Hindlimb muscle (tissue), 1 donor: ENCODE data around the gene URB1. TPM values are rescaled to one million over a fixed set of nuclear protein-coding genes. Genes with fewer than 3 reads are reported as not detected.
A peak's percentile ranks its signal among the peaks of the same experiment; 100 is the strongest.
"Not testable (repeated sequence)": the region's sequence is repeated elsewhere in the genome, so short reads cannot be mapped to it uniquely, and the experiment has no call there.

Source experiments
- DNase-seq: peaks from one replicate; pipeline ENCODE4 v3.0.0-alpha.2; 2013
- polyA plus RNA-seq: library from polyadenylated mRNA; unstranded; fragments of 120-200 nt; gene quantifications from one replicate; pipeline ENCODE4 v1.2.1, GENCODE V29; 2013; ENCODE audit not compliant: insufficient read length

URB1 gene
- polyA plus RNA-seq, 1 donor: 13.8 TPM

DNA sequence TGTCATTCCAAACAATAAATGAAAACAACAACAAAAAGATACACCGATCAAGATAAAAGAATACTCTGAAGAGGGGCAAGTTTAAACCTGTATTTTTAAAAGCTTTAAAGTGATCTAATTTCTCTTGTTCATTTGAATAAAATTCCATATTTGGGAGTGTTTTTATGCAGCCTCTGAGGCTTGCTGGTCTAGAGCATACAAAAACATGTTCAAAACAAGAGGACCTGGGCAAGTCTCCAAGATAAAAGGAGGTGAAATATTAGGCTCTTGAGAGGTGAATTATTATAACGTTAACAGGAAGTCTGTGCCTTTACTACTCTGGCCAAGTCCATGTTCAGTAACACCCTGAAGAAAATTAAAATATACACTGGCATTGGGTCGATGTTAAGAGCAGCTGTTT is 20.1 kb downstream of the URB1 start:
- DNase-seq: no peak

DNA sequence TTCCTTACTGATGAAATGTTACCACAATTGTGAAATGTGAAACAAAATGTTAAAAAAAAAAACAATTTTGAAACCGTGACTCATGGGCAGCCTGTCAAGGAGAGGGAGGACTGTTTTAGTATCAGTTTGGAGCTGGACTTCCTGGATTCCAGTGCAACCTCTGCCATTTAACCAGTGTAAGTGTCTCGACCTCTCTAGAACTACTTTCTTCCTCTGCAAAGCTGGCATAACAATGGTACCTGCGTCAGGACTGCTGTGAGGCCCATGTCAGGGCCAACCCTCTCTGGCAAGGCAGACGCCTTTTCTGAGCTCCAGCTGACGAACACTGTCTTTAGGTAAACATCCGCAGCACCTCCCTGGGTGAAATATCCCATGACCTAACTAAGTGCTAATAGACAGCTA is 20.9 kb downstream of the URB1 start:
- no peak for DNase-seq

DNA sequence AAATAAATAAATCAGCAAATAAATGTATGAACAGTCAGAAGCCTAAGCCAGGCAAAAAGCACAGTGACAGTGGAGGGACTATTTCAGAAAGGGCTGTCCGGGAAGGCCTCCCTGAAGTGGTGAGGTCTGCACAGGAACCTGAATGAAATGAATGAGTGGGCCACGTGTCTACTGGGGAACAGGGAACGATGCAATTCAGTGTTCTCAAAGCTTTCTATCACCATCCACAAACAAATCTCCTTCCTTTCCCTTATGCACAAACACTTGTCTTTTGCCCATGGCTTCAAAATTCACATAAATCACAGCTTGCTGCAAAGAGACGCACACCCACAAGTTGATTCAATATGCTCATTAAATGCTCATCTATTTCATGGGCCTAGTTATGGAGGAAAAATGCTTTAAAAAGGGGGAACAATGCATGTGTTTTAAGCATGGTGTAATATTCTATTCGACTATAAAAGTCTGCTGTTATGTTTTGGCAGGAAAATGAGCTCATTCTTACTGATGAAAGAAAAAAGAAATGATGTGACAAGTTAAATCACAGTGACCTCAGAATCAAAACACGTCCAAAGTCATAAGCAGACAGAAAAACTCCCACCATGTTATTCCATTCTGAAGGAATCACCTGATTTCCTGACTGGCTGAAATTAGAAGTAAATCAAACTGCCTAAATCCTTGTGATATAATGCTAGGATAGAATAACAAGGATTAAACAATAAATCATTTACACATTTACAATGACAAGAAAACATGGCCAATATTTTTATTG is 21.6 kb downstream of the URB1 start:
- no peak for DNase-seq

DNA sequence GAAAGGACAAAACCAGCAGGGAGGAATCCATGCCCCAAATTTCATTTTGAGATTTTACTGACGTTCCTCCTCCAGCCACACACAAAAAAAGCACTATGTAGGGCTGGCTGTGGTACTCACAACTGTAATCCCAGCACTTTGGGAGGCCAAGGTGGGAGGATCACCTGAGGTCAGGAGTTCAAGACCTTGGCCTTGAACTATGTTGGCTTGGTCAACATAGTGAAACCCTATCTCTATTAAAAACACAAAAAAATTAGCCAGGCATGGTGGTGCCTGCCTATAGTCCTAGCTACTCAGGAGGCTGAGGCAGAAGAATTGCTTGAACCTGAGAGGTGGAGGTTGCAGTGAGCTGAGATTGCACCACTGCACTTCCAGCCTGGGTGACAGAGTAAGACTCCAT is 23.9 kb downstream of the URB1 start:
- DNase-seq: not testable (repeated sequence)

DNA sequence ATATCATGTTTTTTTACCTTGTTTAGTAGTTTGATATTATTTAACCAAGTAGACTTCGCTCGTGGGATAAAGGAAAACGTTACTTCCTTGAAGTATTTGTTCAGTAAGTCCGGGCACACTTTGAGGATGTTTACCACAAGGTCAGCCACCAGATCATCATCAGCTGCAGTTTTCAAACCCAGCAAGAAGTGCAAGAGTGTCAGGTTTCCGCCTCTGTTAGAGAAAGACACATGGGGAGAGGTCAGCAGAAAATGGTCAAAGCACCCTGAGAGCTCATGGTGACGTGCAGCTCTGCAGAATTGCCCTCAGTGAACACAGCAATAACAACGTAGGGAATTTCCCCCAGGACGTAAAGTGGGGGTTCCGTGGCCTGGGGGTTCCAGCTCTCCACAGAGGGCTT is 24.4 kb downstream of the URB1 start:
- no peak for DNase-seq

DNA sequence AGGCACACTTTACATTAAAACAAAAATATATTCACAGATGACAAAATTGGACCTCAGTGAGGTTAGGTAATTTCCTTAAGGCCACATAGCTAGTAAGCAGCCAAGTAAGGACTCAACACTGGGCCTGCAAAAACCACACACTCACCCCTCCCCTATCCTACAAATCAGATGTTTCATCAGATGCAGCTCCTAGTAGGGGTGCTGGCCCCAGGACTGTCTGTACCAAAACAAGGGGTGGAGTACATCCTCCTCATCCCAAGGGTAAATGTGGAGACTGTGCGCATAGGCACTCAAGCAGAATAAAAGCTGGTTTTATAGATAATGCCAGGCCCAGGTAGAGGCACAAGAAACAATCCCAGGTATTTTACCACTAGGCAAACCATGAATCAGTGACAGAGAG is 25.7 kb downstream of the URB1 start:
- no peak for DNase-seq

DNA sequence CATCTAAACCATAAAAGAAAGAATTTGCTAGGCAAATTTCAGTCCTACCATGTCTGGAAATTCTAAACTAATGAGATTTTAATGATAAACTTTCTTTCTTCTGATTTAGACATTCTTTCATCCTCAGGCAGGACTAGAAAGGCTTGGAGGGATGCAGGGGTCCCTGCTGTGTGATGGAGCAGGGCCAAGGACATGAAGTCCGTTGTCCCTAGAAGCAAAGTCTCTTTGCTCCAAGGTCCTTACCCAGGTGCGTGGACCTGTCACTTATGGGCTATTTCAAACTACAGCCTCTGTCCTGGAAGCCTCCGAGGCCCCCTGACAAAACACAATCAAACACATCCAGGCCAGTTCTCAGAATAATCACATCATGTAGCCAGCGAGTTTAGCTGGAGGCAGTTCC is 26.6 kb downstream of the URB1 start:
- no peak for DNase-seq

DNA sequence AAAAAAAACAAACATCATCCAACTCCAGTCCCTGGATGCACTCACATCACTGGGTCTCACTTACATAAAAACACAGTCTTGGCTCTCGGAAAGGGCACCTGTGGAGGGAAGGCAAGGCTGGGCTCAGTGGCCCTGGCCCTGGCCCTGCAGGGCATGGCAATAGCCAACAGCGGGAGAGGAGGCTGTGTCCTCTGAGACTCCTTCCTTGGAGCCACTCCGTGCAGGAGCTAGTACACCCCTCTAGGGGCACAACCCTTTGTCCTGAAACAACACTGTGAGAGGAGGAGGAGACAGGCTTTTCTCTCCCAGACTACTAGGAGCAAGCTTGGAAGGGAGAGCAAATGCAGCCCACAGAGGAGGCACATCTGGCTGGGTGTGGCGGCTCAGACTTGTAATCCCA is 28.0 kb downstream of the URB1 start:
- no peak for DNase-seq

DNA sequence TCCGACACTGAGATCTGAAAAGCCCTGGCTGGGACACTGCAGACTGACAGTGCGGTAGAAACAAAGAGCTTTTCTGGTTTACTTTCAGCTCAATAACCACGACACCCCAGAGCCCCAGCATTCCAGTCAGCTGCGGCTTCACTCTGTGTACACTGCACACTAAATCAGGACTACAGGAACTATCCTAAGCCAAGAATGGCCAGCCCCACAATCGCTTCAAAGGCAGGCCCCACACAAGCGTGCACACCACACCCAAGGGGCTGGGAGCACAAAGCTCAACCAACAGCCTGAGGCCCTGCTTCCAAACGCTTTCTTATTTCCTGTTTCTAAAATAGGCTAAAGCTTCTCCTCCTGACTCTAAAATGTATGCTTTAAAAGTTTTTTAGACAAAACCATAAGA is 28.4 kb downstream of the URB1 start:
- peak; percentile 39 for DNase-seq

DNA sequence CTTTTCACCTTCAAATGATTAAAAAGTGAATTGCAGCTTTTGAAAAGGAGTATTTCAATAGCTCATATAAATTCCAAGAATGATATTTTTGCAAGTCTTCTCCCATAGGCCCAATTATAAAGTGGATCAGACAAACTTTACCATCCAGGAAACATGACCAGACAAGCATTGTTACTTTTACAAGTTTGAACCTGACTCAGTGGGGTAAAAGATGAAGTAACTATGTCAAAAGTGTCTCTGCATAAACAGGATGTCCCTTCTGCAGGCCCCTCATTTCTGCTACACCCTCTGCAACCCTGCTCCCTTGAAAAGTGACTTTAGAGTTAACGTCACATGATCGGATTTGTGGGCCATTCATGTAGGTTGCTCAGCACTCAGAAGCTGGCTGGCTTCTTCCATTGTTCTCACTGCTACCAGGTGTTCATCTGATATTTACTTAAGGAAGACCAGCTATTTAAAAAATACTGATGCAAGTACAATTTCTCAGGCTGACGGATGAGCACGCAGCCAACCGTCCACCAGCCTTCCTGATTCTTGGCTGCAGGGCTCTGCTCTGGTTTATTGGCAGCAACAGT is 32.3 kb downstream of the URB1 start:
- DNase-seq: no peak

DNA sequence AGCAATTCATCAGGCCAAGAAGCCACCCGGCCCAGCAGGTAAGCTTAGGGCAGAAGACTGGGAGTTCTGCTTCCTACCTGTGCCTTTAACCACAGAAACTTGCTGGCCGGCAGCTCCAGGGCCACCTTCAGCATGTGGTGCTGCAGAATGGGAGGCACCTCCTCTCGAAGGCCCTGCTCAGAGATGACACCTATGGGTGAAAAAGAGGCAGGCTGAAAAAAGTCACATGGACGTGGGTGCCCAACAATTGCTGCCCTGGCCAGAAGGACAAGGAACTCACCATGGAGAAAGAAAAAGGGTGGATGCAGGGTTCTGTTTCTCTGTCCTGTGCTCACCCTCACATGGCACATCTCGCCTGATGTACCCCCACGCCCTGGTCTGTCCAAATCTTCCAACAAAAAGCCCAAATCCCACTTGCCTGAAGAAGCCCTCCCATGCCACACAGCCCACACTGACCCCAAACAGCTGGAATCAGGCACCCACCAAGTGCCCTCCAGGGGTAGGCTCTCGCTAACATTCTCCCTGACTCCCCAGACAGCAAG is 33.0 kb downstream of the URB1 start:
- DNase-seq: no peak

DNA sequence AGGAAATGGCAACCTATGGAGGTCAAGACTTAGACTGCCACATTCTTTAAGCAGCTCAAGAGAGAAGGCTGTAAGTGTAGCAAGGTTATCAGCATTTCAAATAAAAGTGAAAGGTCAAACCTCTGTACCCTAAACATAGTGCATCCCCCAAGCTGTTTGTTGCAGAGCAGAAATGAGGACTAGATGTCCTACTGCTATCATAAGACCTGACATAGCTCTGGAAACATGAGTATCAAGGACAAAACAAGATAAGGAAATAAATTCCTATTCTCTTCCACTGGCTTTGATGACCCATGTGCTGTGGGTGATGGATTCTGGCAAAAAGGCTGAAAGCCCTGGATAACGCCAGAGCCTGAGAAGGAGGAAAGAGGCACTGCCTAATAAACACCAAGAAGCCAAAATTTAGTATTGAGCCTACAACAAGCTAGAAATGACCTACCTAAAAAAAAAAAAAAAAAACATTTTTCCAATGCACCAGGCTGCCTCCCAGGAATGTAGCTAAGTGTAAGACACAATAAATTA is 35.9 kb downstream of the URB1 start:
- DNase-seq: no peak

DNA sequence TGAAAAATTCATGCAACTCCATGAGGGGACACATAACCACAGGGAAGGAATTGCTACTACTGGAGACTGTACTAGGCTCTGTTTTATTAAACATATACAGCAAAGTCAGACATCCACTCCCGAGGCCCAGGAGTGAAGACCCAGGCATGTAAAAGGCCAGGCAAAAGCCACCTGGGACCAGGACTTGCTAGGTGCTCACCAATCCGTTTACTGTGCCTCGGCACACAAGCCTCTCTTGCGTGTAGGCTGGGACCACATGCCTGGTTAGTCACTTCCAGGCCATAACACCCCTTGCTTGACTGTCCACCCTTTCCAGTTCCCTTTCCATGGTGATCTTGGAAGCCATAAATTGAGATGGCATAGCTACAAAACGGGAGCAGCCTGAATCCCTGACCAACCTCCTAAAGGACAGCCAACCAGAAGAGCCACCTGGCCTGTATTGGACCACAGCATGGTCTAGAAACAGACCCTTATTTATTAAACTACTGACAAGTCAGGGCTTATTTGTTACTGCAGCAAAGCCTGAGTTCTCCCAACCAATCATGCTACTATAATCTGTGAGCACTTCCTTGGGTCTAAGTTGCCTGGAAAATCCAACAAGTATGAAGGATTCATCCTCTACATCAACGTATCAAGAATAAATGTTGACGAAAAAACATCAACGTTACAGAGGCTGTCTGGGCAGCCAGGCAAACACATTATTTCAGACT is 39.7 kb downstream of the URB1 start:
- no peak for DNase-seq

DNA sequence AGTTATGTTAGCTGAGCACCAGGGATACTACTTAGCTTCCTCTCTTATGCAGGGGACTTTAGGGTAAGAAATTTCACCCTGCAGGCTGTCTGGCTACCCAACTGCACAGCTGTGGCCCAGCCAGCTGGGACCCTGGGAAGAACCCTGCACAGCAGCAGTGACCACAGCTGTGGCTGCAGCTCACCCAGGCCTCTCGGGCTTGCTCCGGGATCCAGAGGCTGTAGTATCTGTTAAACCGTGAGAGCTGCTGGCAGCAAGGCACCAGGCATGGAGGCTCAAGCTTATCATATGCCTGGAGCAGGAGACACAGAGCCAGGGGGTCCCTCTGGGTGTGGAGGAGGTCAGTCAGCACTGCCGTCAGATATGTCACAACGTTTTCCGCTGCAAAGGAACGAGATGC is 40.3 kb downstream of the URB1 start:
- no peak for DNase-seq

DNA sequence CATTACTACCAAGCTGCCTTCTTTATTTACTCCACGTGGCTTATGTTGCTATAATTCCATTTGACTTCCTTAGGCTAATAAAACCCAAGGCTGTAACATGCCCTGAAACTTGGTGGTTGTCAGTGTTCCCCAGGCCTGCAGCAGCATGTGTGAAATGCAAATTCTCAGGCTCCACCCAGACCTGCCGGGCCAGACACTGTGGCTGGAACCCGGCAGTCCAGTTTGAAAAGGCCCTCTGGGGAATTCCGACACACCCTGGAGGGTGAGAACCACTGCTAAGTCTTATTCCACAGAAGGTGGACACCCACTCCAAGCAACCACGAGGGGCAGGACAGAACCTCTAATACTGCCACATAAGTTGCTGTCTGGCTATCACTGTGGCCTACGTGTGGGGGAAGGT is 41.4 kb downstream of the URB1 start:
- DNase-seq: no peak

DNA sequence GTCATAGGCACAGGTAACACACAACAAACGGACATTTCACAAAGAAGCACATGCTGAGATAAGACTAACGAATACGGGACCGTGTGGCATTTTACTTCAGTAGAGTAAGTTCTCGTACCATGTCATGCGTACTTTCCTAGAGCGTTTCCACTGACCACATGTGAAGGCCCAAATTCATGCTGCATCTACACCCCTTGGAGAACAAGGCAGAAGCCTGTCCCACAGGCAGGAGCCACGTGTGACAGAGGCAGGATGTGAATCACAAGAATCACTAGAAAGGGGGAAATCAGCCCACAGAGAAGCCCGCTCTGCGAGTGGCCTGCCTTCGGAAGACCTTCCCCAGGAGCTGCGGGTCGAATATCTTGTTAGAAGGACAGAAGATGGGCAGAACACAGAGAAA is 41.8 kb downstream of the URB1 start:
- DNase-seq: no peak

DNA sequence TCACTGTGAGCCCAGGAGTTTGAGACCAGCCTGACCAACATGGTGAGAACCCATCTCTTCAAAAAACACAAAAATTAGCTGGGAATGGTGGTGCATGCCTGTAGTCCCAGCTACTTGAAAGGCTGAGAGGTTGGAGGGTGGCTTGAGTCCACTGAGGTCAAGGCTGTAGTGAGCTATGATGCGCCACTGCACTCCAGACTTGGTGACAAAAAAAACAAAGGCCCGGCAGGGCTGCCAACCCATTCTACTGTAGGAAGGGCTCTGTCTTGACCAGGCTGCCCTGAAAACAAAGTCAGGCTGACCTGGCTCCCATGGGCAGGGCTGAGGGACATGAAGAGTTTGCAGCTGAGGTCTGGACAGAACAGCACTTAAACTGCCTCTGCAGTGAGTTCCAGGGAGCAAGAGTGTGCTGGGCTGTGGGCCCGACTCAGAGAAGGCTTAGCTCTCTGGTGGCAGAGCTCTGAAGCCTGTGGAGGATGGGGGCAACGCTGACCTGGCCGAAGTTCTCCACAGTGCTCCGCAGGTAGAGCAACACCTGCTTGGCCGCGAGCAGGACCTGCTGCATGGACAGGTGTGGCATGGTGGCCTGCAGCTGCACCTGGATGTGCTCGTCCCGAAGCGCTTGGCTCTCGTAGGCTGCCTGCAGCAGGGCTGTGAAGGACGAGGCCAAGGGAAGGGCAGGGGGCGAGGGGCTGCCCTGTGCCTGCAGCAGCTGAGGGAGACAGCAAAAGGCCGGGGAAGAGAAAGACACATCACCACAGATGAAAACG is 42.4 kb downstream of the URB1 start:
- no peak for DNase-seq

DNA sequence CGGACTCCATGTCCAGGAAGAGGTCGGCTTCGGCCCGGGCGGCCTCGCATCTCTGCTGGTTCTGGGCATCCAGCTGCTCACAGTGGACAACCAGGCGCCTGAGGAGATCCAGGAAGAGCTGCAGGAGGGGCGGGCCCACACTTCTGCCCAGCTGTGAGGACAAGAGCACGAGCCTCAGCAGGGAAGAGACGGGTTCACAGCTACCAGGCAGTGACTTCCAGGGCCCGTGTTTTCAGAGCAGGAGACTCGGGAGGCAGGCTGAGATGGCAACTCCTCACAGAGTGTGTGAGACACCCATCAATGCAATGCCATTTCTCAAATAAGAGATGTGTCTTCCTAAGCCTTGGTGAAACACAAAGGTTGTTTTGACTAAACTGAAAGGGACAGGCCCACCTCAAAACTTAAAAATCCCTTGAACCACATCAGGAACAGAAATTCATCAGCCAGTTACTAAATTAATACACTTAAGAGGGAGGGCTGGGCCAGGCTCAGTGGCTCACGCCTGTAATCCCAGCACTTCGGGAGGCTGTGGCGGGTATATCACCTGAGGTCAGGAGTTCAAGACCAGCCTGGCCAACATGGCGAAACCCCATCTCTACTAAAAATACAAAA is 43.4 kb downstream of the URB1 start:
- DNase-seq: no peak

DNA sequence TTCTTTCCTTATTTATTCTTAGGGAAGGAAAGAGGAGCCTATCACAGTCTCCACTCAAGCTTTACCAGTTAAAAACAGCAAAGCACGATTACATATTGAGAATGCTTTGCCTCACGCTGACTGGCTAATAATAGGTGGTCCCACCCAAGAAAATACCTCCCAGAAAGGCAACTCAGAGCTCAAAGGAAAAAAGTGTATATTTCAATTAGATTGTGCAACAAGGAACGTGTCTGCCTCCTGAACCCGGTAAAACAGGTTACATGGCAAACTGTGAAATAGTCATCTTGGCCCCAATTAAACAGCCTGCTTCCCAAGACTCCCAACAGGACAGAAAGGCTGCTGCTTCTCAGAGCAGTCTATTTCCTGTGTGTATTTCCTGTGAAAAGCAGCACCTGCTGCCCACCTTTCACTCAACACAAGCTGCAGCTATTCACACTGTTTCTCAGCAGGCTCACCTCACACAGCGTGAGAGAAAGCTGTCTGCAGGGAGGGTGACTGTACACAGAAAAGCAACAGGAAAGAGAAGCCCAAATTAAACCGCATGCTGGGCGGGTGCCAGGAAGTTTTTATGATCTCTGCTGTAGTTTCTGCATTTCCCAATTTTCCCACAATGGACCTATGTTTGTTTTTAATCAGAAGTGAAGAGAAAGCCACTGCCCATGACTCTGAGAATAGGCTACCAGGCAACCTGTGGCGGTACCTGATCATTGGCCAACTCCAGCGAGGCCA is 44.0 kb downstream of the URB1 start:
- no peak for DNase-seq

DNA sequence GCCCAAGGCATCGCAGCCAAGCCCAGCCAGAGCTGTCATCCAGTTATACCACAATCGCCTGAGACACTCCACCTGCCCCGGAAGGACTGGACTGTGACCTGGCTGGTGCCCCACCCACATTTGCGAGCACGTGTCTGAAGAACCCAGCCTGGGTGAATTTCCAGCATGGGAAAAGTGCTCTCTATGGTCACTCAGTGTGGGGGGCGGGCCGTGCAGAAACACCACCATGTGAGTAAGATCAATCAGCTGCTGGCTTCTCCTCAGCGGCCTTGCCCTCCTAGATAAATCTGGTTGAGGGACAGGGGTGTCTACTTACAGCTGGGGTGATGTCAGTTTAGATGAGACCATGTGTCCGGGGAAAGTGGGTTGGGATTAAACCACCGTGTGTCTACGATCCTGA is 44.8 kb downstream of the URB1 start:
- no peak for DNase-seq

DNA sequence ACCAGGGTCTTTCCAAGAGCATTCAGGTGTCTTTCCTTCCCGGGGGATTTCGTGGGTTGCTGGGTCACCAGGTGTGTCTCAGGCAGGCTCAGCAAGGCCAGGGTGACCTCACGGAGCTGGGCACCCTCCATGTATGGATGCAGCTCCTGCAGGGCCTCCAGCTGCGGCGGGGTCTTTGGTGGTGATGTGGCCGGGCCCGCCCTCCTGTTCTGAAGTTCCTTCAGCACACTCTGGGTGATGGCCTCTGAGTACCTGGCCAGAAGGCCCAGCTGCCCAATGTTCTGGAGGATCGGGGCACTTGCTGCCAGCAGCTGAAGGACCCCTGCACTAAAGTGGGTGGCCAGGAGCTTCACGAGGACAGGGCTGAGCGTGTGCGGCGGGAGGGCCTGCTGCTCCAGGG is 45.5 kb downstream of the URB1 start:
- DNase-seq: no peak

DNA sequence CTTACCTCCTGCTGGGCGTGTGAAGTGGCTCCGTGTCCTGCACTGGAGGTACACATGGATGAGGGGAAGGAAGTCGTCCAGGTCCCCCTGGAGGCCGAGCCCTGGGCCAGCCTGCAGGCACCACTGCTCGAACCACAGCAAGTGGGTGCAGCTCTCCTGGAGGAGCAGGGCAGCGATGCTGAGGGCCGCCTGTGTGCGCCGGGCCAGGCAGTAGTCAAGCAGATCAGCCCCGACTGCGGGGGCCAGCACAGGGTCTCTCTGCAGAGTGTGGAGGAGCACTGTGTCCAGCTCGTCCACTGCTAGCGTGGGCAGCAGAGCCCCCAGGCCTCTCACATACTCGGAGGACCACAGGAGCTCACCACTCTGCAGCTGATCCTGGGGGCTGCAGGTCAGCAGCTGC is 45.9 kb downstream of the URB1 start:
- DNase-seq: no peak
